Epidermal melanocyte (primary cell): ENCODE data around the gene FAM83F.
"Not testable (repeated sequence)": the region's sequence is repeated elsewhere in the genome, so short reads cannot be mapped to it uniquely, and the experiment has no call there.

Experiments
- DNase-seq: peaks from one replicate; pipeline ENCODE4 v3.0.0; 2011; ENCODE audit warnings: low spot score; ENCODE audit not compliant: insufficient read length

The FAM83F gene

DNA sequence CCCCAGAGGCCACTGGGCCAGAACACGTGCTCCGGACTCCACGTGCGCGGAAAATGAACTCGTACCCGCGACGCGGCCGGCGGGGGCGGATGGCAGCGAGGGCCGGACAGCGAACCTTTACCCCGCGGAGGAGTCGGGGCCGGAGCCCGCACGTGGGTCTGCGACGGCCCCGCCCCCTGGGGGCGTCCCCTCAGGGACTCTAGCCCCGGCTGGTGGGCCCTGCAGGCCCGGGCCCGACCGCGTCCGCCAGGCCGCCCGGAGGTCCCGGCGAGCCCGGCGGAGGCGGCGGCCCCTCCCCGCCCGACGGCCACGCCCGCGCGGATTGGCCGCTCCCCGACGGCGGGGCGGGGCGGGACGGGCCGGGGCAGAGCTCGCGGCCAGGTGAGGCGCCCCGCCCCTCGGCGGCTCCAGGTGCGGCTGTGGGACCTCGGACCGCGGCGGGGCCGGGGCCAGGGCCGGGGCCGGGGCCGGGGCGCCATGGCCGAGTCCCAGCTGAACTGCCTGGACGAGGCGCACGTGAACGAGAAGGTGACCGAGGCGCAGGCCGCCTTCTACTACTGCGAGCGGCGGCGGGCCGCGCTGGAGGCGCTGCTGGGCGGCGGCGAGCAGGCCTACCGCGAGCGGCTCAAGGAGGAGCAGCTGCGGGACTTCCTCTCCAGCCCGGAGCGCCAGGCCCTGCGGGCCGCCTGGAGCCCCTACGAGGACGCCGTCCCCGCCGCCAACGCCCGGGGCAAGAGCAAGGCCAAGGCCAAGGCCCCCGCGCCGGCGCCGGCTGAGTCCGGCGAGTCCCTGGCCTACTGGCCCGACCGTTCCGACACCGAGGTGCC is at the start of gene FAM83F:
FAM83F (plus strand) TSS at position 389 of the 827 bp plus-strand sequence; CDS start at position 478, 89 bp downstream.
- peak; percentile 15 for DNase-seq

DNA sequence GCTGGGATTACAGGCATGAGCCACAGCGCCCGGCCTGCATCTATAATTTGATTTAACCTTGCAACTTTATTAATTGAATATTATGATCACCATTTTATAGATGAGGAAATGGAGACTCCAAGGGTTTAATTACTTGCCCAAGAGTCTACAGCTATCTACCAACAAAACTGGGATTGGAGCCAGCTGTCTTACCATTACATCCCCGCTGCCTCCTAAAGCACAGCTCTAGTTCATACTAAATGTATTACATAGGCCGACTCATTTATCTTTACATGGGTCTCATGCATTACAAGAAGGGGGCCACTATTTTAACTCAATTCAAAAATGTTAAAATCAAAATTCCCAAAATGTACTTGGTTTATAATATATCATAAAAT is 48.6 kb upstream of the FAM83F start:
- no peak for DNase-seq

DNA sequence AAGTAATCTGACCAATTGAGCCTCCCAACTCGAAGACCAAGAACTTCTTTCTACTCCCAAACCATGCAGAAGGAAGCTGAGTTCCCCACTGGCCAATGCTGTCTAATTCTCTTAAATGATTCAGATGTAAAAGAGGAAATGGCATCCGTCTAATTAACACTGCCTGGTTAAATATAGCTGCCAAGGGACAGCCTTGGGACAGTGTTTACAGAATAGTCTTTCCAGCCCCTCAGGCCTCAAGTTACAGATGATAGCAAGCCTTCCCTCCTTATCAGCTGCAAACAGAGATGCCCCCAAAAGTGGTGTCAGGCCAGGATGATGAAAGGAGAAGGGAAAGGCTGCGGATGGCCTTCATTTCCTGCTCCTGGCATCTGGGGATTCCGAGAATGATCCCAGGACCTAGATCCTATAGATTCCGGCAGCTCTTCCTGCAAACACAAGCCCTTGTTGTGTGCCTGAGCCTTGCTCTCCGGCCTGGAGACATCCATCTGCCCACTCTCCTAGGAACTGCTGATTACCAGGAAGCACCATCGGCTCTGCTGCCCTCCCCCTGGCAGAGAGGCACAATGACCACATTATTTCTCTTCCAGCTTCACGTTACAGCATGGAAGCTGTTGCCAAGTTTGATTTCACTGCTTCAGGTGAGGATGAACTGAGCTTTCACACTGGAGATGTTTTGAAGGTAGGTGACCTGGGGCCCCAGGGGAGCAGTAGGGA is 48.1 kb upstream of the FAM83F start:
- peak; percentile 41 for DNase-seq

DNA sequence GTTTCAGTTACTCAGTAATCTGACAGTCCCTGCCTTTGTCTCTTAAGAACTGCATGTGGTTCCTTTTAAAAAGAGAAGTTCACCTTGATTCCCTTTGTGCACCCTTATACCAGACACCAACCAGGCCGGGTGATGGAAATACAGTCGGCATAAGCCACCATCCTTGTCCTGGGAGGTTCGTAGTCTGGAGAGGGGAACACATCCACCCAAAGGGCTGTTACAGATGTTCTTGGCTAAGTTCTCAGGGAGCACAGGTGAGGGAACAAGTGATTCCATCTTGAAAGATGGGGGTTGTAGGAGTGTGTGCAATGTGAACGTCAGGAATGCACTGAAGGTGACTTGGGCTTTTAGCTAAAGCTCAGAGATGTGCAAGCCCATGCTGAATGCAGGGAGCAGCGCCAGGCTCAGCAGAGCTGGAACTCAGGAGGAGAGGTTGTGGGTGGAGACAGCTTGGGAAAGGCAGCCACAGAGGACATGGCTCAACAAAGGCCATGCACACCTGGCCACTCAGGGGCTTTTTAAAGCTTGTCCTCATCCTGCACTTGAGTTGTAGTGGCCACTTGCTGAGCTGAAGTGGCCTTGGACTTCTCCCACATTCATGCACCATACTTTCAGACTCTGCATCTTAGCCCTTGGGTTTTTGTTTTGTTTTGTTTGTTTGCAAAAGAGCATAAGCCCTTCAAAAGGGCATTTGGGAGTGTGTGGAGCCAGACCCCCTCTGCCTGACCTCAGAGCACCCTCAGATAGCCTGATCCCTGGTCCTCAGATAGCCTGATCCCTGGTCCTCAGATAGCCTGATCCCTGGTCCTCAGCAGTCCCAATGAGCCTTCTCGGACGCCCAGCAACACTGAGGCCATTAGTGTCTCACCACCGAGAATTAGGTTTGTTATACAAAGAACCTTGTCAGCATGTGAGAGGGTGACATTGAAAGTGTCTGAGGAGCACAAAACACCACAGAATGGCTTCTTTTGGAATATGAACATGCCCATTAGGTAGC is 47.2 kb upstream of the FAM83F start:
- DNase-seq: no peak

DNA sequence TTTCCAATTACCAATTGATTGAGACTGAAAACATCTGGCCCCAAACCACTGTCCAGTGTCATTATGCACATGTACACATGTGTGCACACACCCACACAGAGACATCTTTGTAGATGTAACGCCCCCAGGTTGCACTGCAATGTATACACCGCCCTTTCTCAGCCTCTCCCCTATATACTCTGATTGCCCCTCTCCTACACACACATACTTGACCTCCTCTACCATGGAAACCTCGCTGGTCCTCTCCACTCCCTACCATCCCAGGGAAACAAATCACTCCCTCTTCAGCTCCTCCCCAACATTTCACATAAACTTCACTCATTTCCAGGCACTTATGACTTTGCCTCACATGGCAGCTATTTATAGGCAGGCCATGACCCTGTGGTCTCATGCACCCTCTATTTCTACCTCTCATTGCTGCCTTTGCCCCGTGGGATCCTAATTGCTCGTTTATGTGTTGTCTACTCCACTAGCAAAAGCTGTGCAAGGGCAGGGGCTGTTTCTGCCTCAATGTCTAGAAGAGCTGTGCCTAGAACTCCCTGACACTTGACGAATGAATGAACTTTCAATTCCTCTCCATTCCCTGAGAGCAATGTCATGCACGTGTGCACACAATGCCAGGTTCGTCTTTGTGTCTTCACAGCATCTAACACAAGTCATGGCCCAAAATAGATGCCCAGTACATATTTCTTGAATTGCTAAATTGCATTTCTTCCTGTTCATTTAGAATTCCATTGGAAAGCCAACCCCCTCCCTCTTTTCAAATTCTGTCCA is 44.6 kb upstream of the FAM83F start:
- DNase-seq: no peak

DNA sequence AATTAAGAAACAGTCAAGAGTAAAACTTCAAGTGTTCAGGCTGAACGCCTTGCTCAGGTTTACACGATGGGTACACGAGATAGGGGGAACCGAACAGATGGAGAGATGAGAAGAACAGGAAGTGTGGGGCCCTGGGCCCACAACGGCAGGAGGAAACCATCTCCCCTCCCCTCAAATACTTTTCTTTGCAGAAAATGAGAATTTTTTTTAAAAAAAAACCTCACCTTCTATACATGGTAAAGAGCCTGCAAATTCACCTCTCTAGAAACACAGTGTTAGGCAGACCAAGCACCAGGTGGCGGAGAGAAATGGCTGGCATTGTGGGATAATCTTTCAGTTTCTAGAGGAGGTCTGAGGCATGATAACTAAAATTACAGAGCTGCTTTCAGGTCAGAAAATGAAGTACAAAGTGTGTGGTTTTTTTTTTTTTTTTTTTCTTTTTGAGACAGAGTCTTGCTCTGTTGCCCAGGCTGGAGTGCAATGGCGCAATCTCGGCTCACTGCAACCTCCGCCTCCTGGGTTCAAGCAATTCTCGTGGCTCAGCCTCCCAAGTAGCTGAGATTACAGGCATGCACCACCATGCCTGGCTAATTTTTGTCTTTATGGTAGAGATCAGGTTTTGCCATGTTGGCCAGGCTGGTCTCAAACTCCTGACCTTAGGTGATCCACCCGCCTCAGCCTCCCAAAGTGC is 43.0 kb upstream of the FAM83F start:
- not testable (repeated sequence) for DNase-seq

DNA sequence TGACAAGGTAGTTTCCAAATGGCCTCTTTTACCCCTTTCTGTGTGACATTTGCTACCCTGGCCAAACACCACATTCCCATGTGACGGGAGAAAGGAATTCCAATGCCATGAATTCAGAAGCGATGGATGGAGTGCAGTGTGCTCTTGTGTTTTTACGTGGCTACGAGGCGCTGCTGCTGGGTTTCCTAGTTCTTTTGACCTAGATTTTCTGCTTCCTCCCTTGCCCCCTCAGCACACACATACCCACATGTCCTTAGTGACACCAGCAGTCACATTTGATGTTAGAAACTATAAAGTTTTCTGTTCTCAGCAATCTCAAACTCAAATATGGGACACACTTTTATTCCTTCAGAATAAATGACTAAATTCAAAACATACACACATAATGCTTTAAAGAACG is 42.4 kb upstream of the FAM83F start:
- DNase-seq: no peak

DNA sequence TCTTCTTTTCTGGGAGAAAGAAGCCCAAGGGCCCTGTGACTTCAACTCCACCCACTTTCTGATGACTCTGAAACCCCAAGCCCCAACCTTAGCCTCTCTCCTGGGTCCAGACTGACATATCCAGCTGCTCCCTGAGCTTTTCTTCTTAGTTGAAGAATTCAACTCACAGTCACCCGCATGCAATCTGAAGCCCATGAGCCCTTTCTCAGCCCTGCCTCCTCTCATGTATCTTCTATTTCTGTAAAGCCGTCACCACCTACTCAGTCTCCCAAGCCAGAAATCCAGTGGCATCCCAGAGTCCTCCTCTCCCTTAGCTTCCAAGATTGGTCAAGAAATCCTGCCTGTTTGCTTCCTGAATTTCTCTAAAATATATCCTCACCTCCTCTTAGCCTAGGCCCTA is 41.7 kb upstream of the FAM83F start:
- DNase-seq: no peak

DNA sequence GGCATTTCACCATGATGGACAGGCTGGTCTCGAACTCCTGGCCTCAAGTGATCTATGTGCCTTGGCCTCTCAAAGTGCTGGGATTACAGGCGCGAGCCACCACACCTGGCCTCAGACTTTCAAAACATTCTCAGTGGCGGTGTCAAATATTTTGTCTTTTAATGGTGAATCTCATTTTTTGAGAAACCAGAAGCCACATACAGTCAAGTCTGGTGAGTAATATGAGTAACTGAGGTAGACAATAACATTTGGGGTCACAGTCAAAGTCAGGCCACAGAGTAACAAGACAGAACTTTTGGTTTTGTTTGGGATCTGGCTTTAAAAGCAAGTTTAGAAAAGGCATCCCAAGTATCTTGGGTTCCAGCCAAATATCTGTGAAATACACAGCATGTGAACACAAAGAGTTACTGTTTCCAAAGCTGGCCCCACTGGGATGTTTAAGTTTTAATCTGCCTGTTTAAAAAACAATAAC is 40.1 kb upstream of the FAM83F start:
- DNase-seq: peak; percentile 37

DNA sequence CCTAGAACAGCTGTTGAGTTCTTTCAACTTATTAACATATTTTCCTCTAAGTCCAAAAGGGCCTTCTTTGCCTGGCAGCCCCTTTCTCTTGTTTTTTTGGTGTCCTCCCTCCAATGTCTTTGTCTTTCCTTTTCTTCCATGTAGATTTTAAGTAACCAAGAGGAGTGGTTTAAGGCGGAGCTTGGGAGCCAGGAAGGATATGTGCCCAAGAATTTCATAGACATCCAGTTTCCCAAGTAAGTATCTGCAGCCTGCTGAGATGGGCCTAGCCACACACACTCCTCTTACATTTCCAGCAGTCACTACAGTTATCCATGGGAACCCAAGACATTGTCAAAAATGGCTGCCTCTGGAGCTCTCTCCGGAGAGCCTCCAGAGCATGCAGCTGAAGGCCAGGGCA is 39.1 kb upstream of the FAM83F start:
- DNase-seq: no peak

DNA sequence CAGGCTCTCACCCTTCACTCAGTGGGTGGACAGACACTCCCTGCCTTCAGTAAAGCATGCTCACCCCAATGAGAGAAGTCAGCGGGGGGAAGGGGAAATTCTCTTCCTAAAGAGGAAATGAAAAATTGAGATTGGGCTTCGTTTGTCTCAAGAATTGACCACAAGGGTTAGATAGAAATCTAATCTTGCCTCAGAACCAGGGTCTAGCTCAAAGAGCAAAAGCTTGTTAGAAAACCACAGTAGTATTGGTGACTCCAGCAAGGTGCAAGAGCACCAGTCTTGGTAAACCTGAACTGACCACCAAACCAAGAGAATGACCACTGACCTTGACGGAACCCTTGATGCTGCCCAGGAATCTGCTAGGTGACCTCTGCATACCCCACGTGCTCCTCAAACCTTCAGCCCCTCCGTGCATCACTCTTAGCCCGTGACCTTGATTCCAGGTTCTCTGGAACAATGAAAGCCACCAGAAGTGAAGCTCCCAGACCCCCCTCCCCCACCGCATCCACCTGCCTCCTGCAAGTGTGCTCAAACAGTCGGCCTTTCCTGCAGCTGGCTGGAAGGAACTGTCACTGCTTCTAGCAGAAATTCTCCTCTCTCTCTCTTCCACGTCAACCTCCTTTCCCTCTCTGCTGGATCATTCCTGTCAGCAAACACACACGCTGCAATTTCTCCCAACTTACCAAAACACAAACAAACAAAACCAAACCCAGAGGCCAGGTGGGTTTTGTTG is 37.7 kb upstream of the FAM83F start:
- no peak for DNase-seq

DNA sequence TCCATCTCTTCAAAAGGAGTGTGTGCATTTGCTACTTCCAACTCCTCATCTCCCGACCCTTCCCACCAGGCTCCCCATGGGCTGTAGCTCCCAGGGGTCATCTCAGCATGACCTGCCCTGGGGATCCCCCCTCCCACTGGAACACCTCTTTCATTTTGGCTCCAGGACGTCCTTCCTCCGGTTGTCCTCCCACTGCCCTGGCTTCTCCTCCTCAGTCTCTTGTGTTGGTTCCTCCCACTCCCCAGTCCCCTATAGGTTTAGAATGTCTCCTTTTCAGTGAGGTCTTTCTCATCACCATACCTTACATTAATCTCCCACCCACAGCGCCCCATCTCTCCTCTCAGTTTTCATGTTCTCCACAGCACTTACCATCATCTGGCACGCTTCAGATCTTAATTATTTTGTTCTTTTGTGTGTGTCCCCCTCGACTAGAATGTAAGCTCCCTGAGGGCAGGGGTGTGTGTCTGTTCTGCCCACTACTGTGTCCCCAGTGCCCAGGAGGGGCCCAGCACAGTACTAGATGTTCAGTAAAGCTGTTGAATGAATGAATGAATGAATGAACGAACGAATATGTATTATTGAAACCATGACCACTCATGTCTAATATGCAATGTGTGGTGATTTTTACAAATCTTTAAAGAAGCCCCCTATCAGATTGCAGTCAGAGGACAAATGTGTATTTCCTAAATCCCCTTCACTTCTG is 36.6 kb upstream of the FAM83F start:
- DNase-seq: no peak

DNA sequence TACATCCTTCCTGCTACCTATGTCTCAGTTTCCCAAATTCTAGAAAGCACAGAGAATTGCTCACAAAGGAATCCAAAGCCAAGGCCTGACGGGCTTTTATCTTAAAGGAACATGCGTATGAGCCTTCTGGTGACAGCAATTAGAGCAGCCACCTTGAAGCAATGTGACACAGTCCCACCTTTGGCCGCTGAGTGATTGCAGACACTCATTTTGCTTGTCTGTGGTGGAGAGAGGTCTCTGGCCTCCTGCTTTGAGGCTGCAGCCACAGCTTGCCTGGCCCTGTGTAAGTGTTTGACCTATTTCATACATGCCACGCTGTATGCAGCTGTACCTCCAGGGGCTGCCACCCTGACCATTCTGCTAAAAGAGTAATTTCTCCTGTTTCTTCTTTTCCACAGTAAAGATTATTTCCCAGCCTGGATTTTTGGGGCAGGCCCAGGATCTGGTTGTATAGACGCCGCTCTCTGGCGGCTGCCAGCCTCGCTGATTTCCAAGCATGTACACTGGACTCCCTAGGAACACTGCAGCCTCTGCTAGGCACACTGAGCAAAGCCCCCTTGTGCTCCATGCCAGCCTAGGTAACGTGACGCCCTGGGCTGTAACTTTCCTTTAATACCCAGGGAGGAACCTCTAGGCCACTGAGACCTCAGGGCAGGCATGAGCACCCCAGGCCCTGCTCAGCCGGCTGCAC is 35.7 kb upstream of the FAM83F start:
- DNase-seq: no peak

DNA sequence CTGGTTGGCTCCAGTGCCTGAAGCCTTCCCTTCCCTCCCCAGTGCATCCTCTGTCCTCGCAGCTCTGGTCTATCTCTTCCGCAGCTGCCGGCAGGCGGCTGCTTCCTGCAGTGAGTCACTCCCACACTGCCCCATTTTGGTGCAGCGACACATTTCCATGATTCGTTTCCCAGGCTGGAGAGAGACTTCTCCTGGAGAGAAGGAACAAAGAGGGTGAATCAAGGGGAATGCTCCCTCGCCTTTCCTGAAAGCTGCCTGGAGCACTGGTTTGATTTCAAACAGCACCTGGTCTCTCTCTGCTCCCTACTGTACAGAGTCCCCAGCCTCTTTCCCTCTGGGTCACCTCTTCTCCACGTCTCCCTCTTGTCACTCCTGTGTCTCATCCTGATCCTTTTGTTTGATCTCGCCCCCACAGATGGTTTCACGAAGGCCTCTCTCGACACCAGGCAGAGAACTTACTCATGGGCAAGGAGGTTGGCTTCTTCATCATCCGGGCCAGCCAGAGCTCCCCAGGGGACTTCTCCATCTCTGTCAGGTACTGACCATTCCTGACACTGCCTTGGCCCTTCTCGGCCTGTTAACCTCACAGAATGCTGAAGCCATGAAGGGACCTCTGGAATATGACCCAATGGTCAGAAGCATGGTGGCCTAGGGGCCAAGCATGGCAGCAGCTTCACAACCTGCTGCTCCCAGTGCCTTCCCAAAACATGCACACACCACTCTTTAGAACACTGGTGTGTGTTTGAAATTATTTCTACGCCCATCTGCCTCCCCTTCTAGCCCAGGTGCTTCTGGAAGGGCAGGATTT is 34.9 kb upstream of the FAM83F start, which contains the start of gene TMA7B:
TMA7B (plus strand) TSS at position 758 of the 808 bp plus-strand sequence. CDS start 3,978 bp downstream, outside the sequence.
- DNase-seq: no peak

DNA sequence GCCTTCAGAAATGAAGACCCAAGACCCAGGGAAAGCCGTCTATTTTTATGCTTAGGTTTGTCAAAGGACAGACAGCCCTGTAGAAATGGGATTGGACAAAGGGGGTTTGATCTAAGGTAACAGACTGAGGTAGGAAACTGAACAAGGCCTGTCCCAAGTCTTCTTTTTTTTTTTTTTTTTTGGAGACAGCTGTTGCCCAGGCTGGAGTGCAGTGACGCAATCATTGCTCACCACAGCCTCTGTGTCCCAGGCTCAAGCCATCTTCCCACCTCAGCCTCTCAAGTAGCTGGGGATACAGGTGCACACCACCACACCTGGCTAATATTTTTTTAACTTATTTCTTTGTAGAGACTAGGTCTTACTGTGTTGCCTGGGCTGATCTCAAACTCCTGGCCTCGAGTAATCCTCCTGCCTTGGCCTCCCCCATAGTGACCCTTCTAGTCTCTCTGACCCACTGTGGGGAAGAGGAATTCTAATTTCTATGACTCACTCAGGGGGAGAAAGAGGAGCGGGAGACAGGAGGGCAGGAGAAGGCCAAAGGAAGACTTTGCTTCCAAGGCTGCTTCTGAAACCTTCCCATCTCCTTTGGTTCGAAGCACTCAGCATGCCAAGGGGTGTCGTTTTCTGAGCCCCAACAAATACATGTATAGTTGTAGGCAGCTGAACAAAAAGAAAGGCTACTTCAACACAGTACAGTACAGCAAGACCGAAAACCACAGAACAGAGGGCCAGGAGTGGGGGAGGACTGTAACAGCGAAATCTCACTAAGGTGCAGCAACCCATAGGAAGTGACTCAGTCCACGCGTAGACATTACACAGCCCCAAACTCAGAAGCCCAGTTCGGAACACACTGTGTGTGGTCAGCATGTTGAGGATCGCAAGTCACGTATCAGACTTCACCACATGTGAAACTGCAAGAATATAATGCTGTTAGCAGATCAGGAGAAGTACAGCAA is 33.7 kb upstream of the FAM83F start:
- DNase-seq: no peak

DNA sequence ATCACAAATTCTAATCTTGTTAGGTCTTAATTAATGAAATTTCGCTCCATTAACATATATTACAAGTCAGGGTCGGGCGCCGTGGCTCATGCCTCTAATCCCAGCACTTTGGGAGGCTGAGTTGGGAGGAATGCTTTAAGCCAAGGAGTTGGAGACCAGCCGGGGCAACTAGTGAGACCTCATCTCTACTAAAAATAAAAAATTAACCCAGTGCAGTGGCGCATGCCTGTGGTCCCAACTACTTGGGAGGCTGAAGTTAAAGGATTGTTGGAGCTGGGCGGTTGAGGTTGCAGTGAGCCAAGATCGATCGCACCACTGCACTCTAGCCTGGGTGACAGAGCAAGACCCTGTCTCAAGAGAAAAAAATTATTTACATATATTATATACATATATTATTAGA is 32.7 kb upstream of the FAM83F start:
- no peak for DNase-seq
